Measurements from ENCODE around the gene FAM83D. TPM values are rescaled to one million over a fixed set of nuclear protein-coding genes. Genes with fewer than 3 reads are reported as not detected.

FAM83D gene
- total and polyA plus RNA-seq, 2 experiments from 2014 or later: 33.3 to 91.3 TPM

DNA sequence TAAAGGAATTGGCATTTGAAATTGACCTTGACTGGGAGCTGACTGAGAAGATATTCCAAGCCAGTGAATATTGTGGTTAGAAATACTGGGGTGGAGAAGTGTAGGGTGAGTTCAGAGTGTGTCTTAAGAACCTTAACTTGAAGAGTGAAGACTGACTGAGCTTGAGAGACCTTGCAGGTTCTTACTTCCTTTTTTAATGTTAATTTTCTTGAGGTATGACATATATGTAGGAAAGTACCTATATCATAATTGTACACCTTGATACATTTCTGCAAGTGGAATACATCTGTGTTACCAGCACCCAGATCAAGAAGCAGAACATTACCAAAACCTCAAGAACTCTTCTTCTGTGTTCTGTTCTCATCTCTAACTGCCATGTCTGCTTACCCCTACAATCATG, 46.9 kb downstream of the FAM83D start (continued):
- TF ChIP-seq, protein P1, sequence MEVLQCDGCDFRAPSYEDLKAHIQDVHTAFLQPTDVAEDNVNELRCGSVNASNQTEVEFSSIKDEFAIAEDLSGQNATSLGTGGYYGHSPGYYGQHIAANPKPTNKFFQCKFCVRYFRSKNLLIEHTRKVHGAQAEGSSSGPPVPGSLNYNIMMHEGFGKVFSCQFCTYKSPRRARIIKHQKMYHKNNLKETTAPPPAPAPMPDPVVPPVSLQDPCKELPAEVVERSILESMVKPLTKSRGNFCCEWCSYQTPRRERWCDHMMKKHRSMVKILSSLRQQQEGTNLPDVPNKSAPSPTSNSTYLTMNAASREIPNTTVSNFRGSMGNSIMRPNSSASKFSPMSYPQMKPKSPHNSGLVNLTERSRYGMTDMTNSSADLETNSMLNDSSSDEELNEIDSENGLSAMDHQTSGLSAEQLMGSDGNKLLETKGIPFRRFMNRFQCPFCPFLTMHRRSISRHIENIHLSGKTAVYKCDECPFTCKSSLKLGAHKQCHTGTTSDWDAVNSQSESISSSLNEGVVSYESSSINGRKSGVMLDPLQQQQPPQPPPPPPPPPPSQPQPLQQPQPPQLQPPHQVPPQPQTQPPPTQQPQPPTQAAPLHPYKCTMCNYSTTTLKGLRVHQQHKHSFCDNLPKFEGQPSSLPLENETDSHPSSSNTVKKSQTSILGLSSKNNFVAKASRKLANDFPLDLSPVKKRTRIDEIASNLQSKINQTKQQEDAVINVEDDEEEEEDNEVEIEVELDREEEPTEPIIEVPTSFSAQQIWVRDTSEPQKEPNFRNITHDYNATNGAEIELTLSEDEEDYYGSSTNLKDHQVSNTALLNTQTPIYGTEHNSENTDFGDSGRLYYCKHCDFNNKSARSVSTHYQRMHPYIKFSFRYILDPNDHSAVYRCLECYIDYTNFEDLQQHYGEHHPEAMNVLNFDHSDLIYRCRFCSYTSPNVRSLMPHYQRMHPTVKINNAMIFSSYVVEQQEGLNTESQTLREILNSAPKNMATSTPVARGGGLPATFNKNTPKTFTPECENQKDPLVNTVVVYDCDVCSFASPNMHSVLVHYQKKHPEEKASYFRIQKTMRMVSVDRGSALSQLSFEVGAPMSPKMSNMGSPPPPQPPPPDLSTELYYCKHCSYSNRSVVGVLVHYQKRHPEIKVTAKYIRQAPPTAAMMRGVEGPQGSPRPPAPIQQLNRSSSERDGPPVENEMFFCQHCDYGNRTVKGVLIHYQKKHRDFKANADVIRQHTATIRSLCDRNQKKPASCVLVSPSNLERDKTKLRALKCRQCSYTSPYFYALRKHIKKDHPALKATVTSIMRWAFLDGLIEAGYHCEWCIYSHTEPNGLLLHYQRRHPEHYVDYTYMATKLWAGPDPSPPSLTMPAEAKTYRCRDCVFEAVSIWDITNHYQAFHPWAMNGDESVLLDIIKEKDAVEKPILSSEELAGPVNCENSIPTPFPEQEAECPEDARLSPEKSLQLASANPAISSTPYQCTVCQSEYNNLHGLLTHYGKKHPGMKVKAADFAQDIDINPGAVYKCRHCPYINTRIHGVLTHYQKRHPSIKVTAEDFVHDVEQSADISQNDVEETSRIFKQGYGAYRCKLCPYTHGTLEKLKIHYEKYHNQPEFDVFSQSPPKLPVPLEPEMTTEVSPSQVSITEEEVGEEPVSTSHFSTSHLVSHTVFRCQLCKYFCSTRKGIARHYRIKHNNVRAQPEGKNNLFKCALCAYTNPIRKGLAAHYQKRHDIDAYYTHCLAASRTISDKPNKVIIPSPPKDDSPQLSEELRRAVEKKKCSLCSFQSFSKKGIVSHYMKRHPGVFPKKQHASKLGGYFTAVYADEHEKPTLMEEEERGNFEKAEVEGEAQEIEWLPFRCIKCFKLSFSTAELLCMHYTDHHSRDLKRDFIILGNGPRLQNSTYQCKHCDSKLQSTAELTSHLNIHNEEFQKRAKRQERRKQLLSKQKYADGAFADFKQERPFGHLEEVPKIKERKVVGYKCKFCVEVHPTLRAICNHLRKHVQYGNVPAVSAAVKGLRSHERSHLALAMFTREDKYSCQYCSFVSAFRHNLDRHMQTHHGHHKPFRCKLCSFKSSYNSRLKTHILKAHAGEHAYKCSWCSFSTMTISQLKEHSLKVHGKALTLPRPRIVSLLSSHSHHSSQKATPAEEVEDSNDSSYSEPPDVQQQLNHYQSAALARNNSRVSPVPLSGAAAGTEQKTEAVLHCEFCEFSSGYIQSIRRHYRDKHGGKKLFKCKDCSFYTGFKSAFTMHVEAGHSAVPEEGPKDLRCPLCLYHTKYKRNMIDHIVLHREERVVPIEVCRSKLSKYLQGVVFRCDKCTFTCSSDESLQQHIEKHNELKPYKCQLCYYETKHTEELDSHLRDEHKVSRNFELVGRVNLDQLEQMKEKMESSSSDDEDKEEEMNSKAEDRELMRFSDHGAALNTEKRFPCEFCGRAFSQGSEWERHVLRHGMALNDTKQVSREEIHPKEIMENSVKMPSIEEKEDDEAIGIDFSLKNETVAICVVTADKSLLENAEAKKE (CRISPR knock-in tag; IDR thresholded peaks at IDR 0.05): no peak
- no peak for TF ChIP-seq ZNF331 (CRISPR knock-in tag; IDR thresholded peaks at IDR 0.05; ENCODE audit: low read depth)

DNA sequence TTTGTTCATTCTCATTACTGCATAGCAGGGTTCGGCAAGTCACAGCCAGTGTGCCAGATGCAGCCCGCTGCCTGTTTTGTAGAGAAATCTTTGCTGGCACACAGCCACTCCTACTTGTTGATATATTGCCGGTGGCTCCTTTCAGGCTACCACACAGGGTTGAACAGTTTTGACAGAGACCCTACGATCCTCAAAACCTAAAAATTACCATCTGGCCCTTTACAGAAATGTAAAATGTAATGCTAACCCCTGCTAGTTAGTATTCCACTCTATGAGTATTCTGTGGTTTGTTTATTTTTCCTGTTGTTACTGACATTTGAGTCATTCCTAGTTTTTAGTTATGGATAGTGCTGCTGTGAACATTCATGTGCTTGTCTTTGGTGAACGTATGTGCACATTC, 47.4 kb downstream of the FAM83D start:
- no peak for ATAC-seq
- H3K9me3 Mint-ChIP-seq: no peaks in the 10 kb centered on the region
- H3K36me3 Mint-ChIP-seq (ENCODE audit: low read depth): peaks cover 28% of the 10 kb centered on the region
- H4K20me1 ChIP-seq (replicated peaks; ENCODE audit: insufficient read depth): peaks cover 10% of the 10 kb centered on the region
- H3K4me1 Mint-ChIP-seq: no peaks in the 10 kb centered on the region
- H3K4me3 ChIP-seq: no peak overlapping the region
- H3K9me2 ChIP-seq (ENCODE audit: insufficient read depth): no peaks in the 10 kb centered on the region
- no peak overlapping the region for H3K4me3 Mint-ChIP-seq
- no peaks in the 10 kb centered on the region for H3K27me3 ChIP-seq (ENCODE audit: insufficient read depth)
- no peak overlapping the region for H3K4me2 ChIP-seq
- H3K27ac Mint-ChIP-seq: no peak overlapping the region
- H2AFZ ChIP-seq: no peak overlapping the region
- TF ChIP-seq JUNB (IDR thresholded peaks at IDR 0.05; ENCODE audit: unreplicated experiment): no peak
- TF ChIP-seq, protein P2, sequence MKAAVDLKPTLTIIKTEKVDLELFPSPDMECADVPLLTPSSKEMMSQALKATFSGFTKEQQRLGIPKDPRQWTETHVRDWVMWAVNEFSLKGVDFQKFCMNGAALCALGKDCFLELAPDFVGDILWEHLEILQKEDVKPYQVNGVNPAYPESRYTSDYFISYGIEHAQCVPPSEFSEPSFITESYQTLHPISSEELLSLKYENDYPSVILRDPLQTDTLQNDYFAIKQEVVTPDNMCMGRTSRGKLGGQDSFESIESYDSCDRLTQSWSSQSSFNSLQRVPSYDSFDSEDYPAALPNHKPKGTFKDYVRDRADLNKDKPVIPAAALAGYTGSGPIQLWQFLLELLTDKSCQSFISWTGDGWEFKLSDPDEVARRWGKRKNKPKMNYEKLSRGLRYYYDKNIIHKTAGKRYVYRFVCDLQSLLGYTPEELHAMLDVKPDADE (IDR thresholded peaks at IDR 0.05): no peak
- no peak for TF ChIP-seq POLR2AphosphoS5 (IDR thresholded peaks at IDR 0.05; ENCODE audit: low read depth)
- TF ChIP-seq EZH2 (IDR thresholded peaks at IDR 0.05; ENCODE audit: low read depth, unreplicated experiment): no peak
- TF ChIP-seq ZNF114 (CRISPR knock-in tag; IDR thresholded peaks at IDR 0.05): no peak
- no peak for TF ChIP-seq ZNF331 (CRISPR knock-in tag; IDR thresholded peaks at IDR 0.05; ENCODE audit: low read depth)
- TF ChIP-seq NANOG (IDR thresholded peaks at IDR 0.05; ENCODE audit: borderline replicate concordance): no peak
- TF ChIP-seq STAT1 (IDR thresholded peaks at IDR 0.05; ENCODE audit: unreplicated experiment): no peak
- TF ChIP-seq, protein P1 (CRISPR knock-in tag; IDR thresholded peaks at IDR 0.05): no peak
- no peak for DNase-seq (ENCODE audit: low spot score)
- peaks cover 2% of the 10 kb centered on the region for H3K27me3 Mint-ChIP-seq (ENCODE audit: insufficient read depth, low read depth, poor library complexity)
- H3K27ac ChIP-seq (ENCODE audit: low read depth): no peak overlapping the region
- peaks cover 39% of the 10 kb centered on the region for H3K36me3 ChIP-seq (ENCODE audit: insufficient read depth)
- no peaks in the 10 kb centered on the region for H3K4me1 ChIP-seq (ENCODE audit: insufficient read depth)
- H3K79me2 ChIP-seq (replicated peaks; ENCODE audit: insufficient read depth): peaks cover 48% of the 10 kb centered on the region
- H3F3A ChIP-seq (replicated peaks; ENCODE audit: low read depth): no peaks in the 10 kb centered on the region

Data from GM23338 (cell line).